ENCODE data around the gene IL22RA1.

DNA sequence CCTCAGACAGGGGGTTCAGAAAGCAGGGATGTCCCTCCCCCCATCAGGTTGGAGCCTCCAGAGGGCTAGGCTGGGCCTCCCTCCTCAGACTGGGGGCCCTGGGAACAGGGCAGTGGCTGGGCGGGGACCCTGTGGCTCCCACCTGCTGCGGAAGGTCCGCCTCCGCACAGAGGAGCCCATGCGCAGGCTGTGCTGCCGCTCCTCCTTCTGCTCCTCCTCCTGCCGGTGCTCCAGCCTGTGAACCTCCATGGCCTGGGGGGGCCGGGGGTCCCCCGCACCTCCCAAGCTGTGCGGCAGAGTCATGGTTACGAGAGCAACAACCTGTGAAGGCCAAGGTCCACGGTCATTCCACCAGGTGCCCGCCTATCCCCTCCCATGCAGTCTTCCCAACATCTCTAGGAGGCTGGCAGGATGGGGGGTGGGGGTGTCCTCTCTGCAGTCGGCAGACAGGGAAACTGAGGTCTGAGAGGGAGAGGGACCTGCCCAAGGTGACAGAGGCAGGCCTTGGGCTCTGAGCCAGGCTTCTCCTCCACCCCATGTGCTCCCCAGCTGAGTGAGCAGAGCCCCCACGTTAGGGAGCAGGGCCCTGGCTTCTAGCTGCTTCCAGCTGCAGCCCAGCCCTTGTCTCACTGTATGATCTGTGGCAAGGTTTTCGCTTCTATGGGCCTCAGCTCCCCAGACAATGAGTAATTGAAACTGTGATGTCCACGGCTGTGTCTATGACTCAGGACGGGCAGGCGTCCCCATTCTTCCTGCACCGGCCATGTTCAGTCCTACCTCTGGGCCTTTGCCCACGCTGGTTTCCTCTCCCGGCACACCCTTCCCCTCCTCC, 34.4 kb downstream of the IL22RA1 start:
- no peak for TF ChIP-seq POLR2AphosphoS5 (IDR thresholded peaks at IDR 0.05; ENCODE audit: low read depth, low read length)
- no peak for TF ChIP-seq TAF1 (IDR thresholded peaks at IDR 0.05; ENCODE audit: borderline replicate concordance, insufficient read depth, low read length)
- TF ChIP-seq SIN3A (IDR thresholded peaks at IDR 0.05; ENCODE audit: borderline replicate concordance, insufficient read depth, low read length) = no peak
- TF ChIP-seq, protein P1, sequence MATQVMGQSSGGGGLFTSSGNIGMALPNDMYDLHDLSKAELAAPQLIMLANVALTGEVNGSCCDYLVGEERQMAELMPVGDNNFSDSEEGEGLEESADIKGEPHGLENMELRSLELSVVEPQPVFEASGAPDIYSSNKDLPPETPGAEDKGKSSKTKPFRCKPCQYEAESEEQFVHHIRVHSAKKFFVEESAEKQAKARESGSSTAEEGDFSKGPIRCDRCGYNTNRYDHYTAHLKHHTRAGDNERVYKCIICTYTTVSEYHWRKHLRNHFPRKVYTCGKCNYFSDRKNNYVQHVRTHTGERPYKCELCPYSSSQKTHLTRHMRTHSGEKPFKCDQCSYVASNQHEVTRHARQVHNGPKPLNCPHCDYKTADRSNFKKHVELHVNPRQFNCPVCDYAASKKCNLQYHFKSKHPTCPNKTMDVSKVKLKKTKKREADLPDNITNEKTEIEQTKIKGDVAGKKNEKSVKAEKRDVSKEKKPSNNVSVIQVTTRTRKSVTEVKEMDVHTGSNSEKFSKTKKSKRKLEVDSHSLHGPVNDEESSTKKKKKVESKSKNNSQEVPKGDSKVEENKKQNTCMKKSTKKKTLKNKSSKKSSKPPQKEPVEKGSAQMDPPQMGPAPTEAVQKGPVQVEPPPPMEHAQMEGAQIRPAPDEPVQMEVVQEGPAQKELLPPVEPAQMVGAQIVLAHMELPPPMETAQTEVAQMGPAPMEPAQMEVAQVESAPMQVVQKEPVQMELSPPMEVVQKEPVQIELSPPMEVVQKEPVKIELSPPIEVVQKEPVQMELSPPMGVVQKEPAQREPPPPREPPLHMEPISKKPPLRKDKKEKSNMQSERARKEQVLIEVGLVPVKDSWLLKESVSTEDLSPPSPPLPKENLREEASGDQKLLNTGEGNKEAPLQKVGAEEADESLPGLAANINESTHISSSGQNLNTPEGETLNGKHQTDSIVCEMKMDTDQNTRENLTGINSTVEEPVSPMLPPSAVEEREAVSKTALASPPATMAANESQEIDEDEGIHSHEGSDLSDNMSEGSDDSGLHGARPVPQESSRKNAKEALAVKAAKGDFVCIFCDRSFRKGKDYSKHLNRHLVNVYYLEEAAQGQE (IDR thresholded peaks at IDR 0.05; ENCODE audit: insufficient read depth in 1 of 2, low read depth in 2 of 2, low read length in 2 of 2) = no peak
- TF ChIP-seq FOXP2 (optimal IDR thresholded peaks at IDR 0.05; ENCODE audit: borderline replicate concordance, extremely low read depth, extremely low read length, insufficient read depth) = no peak

Measured in PFSK-1 (cell line).